C4-2B (cell line): Measurements from ENCODE around the gene CTAGE1.

ENCODE experiments used
- CTCF ChIP-seq: fragments of 450-650 bp; conservative IDR thresholded peaks from 2 replicates; pipeline ENCODE4 v1.5.1; 2017; ENCODE audit warnings: mild to moderate bottlenecking
- ZFX ChIP-seq: fragments of 450-650 bp; IDR thresholded peaks from 2 replicates; pipeline ENCODE4 v1.6.1; 2017

GRCh38 chr18:22394428-22394827 is 23.3 kb downstream of the CTAGE1 start:
- TF ChIP-seq CTCF (no peak), ZFX (no peak)
